Measurements from ENCODE around the gene PPIL6.

Gene PPIL6

GRCh38 chr6:109449064-109449794 is 8.8 kb upstream of the PPIL6 start:
- DNase-seq (ENCODE audit: low spot score) = no peak

- no peak for DNase-seq (ENCODE audit: low spot score)
Observed at GRCh38 chr6:109448615-109449014, 8.2 kb upstream of the PPIL6 start.

- no peak for DNase-seq (ENCODE audit: low spot score)
Observed at GRCh38 chr6:109447878-109448555, 7.6 kb upstream of the PPIL6 start.

GRCh38 chr6:109447087-109447486 is 6.7 kb upstream of the PPIL6 start:
- no peak for DNase-seq (ENCODE audit: low spot score)

- DNase-seq (ENCODE audit: low spot score) = no peak
Observed at GRCh38 chr6:109446541-109446940, 6.1 kb upstream of the PPIL6 start.

- no peak for DNase-seq (ENCODE audit: low spot score)
Observed at GRCh38 chr6:109446072-109446471, 5.6 kb upstream of the PPIL6 start.

- no peak for DNase-seq (ENCODE audit: low spot score)
Observed at GRCh38 chr6:109445382-109445781, 5.0 kb upstream of the PPIL6 start.

- DNase-seq (ENCODE audit: low spot score) = no peak
Observed at GRCh38 chr6:109443425-109443950, 3.1 kb upstream of the PPIL6 start.

GRCh38 chr6:109442393-109442924 is 2.0 kb upstream of the PPIL6 start:
- no peak for DNase-seq (ENCODE audit: low spot score)

GRCh38 chr6:109441069-109441816 is 815 bp upstream of the PPIL6 start:
- peak; percentile 38 for DNase-seq (ENCODE audit: low spot score)

- no peak for DNase-seq (ENCODE audit: low spot score)
Observed at GRCh38 chr6:109436041-109436440, 4.4 kb downstream of the PPIL6 start.

GRCh38 chr6:109434456-109434855 is 6.0 kb downstream of the PPIL6 start:
- DNase-seq (ENCODE audit: low spot score) = no peak

GRCh38 chr6:109429496-109429895 is 10.9 kb downstream of the PPIL6 start:
- no peak for DNase-seq (ENCODE audit: low spot score)

GRCh38 chr6:109428889-109429477 is 11.4 kb downstream of the PPIL6 start:
- DNase-seq (ENCODE audit: low spot score) = no peak

GRCh38 chr6:109424946-109425345 is 15.5 kb downstream of the PPIL6 start:
- DNase-seq (ENCODE audit: low spot score) = no peak

- no peak for DNase-seq (ENCODE audit: low spot score)
Observed at GRCh38 chr6:109421184-109421583, 19.2 kb downstream of the PPIL6 start.

- no peak for DNase-seq (ENCODE audit: low spot score)
Observed at GRCh38 chr6:109420751-109421150, 19.7 kb downstream of the PPIL6 start.

- DNase-seq (ENCODE audit: low spot score) = no peak
Observed at GRCh38 chr6:109417646-109418045, 22.8 kb downstream of the PPIL6 start.

- DNase-seq (ENCODE audit: low spot score) = no peak
Observed at GRCh38 chr6:109411034-109411433, 29.4 kb downstream of the PPIL6 start.

GRCh38 chr6:109406196-109406595 is 34.2 kb downstream of the PPIL6 start:
- no peak for DNase-seq (ENCODE audit: low spot score)

GRCh38 chr6:109397020-109397419 is 43.4 kb downstream of the PPIL6 start:
- DNase-seq (ENCODE audit: low spot score) = no peak

Measured in CD4-positive, alpha-beta T cell treated with Interleukin-15 for 4 hours (primary cell).